Stimulated activated CD4-positive, alpha-beta T cell treated with anti-CD3 and anti-CD28 coated beads, TNF-alpha, amount 100 ng/mL, for 48 hours (primary cell): ENCODE results near the gene OLIG2.

Experiments used
- DNase-seq, 3 donors: peaks; one replicate each; pipeline ENCODE4 v3.0.0-alpha.2; 2020; ENCODE audit warnings: low read depth in 3 of 3

The OLIG2 gene

DNA sequence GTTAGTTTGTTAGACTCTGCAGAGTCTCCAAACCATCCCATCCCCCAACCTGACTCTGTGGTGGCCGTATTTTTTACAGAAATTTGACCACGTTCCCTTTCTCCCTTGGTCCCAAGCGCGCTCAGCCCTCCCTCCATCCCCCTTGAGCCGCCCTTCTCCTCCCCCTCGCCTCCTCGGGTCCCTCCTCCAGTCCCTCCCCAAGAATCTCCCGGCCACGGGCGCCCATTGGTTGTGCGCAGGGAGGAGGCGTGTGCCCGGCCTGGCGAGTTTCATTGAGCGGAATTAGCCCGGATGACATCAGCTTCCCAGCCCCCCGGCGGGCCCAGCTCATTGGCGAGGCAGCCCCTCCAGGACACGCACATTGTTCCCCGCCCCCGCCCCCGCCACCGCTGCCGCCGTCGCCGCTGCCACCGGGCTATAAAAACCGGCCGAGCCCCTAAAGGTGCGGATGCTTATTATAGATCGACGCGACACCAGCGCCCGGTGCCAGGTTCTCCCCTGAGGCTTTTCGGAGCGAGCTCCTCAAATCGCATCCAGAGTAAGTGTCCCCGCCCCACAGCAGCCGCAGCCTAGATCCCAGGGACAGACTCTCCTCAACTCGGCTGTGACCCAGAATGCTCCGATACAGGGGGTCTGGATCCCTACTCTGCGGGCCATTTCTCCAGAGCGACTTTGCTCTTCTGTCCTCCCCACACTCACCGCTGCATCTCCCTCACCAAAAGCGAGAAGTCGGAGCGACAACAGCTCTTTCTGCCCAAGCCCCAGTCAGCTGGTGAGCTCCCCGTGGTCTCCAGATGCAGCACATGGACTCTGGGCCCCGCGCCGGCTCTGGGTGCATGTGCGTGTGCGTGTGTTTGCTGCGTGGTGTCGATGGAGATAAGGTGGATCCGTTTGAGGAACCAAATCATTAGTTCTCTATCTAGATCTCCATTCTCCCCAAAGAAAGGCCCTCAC, at the start of gene OLIG2:
Gene OLIG2, plus strand, starts transcription at position 447 of the 954 bp plus-strand sequence. CDS start 928 bp downstream, outside the sequence.
- no peak for DNase-seq

DNA sequence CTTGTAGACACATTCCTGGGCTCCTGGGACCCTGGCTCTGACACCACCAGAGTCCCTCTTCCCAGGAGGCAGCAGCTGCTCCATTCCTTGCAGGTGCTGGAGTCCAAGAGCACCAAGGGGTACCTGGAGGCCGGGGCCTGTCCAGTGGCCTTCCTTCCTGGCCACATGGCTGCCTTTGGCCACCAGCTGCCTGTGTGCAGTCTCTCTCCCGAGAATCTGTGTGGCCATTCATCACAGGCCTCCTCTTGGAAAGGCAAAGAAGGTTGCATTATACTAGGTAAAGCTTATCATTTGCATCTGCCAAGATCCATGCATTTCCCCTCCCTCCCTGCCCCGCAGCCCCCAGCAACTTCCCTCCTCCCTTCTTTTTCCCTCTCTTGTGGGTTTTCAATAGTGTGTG, 48.9 kb upstream of the OLIG2 start:
- DNase-seq, result no peak

DNA sequence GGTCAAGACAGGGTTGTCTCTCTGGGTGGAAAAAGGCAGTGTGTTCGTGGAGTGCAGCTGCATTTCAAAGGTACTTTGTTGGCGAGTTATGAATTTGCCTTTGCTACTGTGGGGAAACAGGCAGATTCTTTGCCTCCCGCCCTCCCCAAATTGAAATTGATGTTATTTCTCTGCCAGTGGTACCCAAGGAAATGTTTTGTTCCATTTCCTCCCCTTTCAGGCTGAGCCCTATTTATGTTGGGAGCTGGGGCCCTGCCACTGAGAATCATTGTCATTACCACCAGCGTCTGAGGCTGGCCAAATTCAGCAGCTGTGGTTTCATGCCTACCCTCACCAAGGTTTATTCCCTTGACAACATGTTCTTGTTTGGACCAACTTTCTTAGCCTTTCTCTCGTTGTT, 48.5 kb upstream of the OLIG2 start:
- DNase-seq, result no peak

DNA sequence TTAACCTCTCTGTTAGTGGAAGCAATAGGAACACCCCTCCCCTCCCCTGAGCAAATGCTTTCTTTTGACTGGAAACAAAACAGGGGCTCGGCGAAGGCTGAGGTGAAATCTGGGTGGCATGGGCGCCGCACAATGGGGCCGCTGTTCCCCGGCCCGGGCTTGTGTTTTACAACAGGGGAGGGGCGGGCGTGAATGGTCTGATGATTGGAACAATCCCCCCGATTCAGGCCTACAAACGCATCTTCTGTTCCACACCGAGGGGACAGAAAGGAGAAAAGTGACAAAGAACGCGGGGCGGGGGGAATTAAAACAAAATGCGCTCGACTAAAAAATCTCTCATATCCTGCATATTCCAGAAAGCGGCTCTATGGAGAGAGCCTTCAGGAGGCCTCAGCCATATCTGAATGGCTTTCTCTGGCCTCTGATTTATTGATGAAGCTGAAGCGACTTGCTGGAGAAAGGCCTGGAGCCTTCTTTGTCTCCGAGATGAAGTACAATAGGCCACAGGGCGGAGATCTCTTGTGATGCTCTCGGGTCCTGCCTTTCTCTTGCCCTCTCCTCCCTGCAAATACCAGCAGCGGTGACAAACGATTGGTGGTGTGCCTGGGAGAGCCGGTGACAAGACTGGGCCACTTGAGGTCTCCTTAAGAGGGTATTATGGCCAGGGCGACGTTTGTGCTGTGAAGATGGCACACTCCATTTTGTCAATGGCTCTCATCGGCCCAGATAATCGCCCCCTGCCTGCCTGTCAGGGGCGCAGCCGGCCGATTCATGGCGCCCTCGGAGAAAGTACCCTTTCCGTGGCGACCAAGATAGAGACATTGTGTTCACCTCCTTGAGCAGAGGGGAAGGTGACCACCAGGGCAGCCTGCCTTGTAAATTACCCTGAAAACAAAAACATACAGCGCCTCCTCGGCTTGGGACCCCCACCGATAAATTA, 47.1 kb upstream of the OLIG2 start:
- DNase-seq, result no peak

DNA sequence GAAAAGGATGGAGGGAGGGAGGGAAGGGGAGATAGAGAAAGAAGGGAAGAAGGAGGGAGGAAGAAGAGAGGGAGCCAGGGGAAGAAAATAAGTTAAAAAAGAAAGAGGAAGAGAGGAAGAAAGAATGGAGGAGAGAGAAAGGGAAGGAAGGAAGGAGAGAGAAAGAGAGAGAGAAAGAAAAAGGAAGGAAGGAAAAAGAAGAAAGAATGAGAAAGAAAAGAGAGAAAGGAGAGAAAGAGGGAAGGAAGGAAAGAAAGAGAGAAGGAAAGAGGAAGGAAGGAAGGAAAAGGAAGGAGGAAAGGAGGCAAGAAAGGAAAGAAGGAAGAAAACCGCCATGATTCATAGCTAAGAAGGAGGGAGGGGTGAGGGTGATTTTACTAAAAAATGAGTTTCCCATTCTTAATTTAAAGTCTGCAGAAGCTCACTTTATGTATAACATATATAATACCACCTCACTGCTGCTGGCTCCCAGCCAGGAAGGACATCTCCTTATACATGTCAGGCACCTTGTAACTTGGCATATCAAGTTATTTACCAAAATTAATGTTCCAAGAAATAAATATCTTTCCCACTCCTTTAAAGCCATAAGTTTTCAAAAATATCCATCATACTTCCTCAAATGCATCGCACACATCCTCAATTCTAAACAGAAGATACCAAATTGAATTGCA, 46.0 kb upstream of the OLIG2 start:
- DNase-seq, result no peak

GRCh38 chr21:32981096-32981495, 44.6 kb upstream of the OLIG2 start:
- DNase-seq, result no peak

DNA sequence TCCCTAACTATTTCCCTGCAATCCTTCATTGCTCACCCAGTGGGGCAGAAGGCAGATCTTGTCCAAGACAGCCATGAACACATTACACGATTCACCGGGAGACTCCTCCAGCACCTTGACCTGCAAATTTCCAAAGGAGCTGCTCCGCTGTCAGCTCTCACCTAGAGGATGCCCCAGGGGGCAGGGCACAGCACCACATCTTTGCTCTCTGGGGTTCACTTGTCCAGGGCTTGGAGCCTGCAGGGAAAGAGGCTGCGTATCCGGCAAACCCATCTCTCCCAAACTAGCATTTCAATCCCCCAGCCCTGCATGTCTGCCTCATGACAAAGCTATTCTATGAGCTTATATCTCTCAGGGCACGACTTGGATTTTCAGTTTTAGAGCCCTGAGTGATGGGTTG, 35.1 kb upstream of the OLIG2 start:
- no peak for DNase-seq

GRCh38 chr21:32991361-32991760, 34.4 kb upstream of the OLIG2 start:
- DNase-seq, result no peak

DNA sequence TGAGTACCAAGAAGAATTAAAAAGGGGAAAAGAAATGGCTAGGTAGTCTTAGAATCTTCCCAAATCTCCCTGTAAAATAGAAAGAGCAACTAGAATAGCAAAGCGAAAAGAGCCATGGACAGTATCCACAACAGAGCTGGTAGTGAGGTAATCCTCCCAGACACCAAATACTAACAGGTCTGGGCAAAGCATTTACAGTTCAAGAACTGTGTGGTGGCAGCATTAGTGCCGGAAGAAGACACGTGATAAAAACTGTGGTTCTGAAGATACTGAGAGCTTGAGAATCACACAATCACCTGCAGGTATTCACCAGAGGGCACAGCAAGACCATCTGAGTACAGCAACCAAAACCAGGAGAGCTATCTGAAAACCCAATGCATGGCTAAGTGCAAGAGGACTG, 31.8 kb upstream of the OLIG2 start:
- no peak for DNase-seq

- DNase-seq, result no peak
Observed at GRCh38 chr21:32994305-32994704, 31.4 kb upstream of the OLIG2 start.

- no peak for DNase-seq
Observed at GRCh38 chr21:33007747-33008146, 18.0 kb upstream of the OLIG2 start.

DNA sequence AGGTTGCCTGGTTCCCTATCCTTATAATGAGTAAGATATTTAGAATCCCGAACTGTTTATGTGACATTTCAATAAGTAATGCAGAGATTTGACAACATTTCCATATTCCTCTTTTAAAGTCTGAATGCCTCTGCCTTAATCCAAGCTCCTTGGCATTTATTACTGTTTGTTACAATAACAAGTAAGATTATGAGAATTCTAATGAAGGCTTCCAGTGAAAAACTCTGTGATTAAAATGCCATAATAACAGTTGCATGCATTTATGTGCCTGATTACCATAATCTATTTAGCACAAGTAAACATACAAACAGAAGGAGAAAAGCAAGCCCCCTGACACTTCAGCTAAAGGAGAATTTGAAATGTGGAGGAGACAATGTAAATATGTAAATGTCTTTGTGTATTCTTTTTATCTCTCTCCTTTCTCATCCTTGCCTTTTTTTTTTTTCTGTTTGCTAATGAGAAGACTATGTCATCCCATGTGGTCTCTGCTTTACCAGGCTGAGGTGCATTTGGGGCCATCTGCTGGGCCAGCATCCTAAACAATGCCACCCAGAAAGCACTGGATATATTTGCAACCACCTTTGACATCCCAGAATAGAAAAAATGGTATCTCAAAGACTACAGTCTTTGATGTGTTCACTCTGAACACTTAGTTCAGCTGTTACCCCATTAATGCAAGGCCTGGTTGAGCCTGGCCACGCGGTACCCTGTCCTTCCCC, 17.2 kb upstream of the OLIG2 start:
- DNase-seq, result no peak

DNA sequence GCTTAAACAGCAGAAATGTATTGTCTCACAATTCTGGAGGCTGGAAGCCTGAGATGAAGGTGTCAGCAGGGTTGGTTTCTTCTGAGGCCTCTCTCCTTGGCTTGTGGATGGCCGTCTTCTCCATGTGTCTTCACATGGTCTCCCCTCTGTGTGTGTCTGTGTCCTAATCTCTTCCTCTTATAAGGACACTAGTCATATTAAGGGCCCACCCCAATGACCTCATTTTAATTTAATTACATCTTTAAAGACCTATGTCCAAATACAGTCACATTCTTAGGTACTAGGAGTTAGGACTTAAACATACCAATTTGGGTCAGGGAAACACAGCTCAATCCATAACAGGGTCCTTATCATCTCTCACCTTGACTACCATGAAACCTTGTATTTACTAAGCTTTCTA, 14.8 kb upstream of the OLIG2 start:
- DNase-seq, result no peak

- DNase-seq, result no peak
Observed at GRCh38 chr21:33011462-33011861, 14.3 kb upstream of the OLIG2 start.

GRCh38 chr21:33013626-33014025, 12.1 kb upstream of the OLIG2 start:
- DNase-seq, result no peak

DNA sequence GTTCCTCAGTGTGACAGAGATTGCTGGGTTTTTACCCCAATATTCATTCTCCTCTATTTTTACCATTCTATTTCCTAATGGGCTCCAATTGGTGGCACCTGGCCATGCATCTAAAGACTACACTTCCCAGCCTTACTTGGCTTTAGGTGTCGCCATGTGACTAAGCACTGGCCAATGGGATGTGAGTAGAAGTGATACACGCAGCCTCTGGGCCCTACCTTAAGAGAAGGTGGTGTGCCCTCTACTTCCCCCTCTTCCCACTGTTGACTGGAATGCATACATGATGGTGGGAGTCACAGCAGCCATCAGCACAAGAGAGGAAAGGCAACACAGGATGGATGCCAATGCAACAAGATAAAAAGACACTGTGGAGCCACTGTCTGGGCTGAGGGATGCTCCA, 11.4 kb upstream of the OLIG2 start:
- no peak for DNase-seq

DNA sequence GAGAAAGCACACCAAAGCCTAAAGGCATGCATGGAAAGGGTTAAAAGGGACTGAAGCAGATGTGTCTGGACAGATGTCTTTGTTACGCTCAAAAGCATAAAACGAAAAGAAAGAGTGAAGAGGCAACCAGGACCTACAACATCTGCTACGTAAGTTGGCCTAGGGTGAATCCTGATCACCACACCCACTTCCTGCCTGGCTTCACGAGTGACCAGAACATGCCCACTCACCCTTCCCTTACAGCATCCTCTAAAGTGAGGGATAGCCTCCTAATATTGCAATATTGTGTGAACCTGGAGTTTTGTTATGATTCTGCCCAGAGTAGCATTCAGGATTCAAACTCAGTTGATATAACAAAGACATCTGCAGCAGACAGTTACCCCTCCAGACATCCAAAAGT, 10.6 kb upstream of the OLIG2 start:
- no peak for DNase-seq

DNA sequence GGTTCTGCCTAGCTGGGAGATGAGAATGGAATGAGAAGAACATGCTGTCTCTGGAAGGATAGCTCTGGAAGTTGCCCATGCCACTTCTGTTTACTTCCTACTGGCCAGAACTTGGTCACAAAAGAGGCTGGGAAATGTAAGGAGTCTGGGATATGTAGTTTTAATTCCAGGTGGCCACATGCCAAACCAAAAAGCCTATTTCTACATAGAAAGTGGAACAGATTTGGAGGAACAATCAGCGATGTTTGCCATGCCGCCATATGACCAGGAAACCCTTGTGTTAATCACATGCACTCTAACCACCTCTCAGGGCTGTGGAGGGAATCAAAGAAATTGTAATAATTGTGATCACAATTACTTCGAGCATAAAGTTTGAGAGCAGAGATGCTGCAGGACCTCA, 10.0 kb upstream of the OLIG2 start:
- no peak for DNase-seq

DNA sequence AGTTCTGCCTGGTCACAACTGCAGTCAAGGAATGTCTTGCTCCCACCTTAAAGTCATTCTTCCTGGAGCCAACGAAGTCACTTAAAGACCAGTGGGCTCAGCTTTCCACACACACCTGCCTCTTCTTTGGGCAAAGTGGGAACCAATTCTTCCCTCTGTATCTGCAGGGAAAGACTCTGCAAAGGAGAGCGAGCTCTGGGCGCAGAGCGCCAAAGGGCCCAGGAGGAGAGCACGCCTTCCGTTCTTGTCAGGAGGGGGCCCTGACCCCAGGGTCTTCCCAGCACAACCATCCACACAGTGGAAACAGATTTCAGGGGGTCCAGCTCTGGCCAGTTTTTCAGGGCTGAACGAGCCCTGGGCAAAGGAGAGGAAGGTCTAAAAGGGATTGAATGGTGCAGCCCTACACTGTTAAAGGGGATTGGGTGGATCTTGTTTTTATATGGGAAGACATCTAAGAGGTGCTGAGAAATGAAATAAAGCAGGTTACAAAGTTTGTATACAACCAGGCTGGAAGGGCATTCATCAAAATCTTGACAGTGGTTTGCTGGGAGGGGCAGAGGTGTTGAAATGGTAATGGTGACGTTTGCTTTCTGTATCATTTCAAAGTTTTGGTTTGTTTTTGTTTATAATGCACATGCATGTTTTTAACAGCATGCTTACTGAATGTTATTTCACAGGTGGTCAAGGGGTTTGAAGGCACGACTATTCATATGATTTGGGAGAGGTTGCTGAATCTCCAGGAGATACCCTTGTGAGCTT, 6.8 kb upstream of the OLIG2 start:
- DNase-seq, result no peak

DNA sequence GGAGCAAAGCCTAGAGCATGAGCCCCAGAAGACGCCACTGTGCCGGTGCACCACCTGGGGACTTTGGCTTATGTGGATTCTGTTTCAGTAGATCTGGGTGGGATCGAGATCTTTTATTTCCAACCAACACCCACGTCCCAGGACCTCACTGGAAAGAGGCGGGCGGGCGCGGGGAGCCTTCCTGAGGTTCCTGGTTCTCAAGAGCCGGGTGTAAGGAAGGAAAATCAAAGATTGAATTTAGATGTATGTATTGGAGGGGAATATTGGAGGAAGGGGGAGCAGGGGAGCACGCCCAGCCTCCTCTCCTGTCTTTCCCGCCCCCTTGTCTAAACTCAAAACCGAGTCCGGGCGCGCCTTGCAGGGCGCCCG, 6.2 kb upstream of the OLIG2 start:
- DNase-seq, result no peak
